Measurements from ENCODE around the gene CKMT2.

GRCh38 chr5:81265101-81265500 is 32.0 kb downstream of the CKMT2 start:
- no peak for TF ChIP-seq CTCF (IDR thresholded peaks at IDR 0.05)
- no peak for TF ChIP-seq POLR2AphosphoS5 (IDR thresholded peaks at IDR 0.05; ENCODE audit: low read depth, low read length)
- no peak for TF ChIP-seq TCF7L2 (IDR thresholded peaks at IDR 0.05; ENCODE audit: low read depth, low read length)
- TF ChIP-seq SIN3A (IDR thresholded peaks at IDR 0.05; ENCODE audit: borderline replicate concordance, insufficient read depth, low read depth, low read length): no peak
